Fibroblast of villous mesenchyme (primary cell): Measurements from ENCODE around the gene STXBP3. TPM values are rescaled to one million over a fixed set of nuclear protein-coding genes. Genes with fewer than 3 reads are reported as not detected.
"Not testable (repeated sequence)": the region's sequence is repeated elsewhere in the genome, so short reads cannot be mapped to it uniquely, and the experiment has no call there.

Experiments
- DNase-seq: peaks from one replicate; pipeline ENCODE4 v3.0.0-alpha.2; 2010; ENCODE audit warnings: low read depth
- H3K4me3 ChIP-seq: 2 replicates; pipeline ENCODE4 v1.5.1; 2011; ENCODE audit warnings: low read depth, mild to moderate bottlenecking, low read length
- CTCF ChIP-seq: IDR thresholded peaks from 2 replicates; pipeline ENCODE4 v1.5.1; 2012; ENCODE audit warnings: low read depth, mild to moderate bottlenecking, low read length; ENCODE audit not compliant: insufficient read depth
- total RNA-seq: library from RNA; depleted of rRNA; stranded (reverse); fragments of >200 nt; gene quantifications from 2 replicates; pipeline ENCODE4 v1.2.3, GENCODE V29; 2012

STXBP3 gene
- total RNA-seq, 1 donor = 79.5 TPM

GRCh38 chr1:108779455-108779854 is 33.0 kb downstream of the STXBP3 start:
- no peak for TF ChIP-seq CTCF
- no peak overlapping the region for H3K4me3 ChIP-seq
- DNase-seq = no peak

GRCh38 chr1:108780937-108781574 is 34.6 kb downstream of the STXBP3 start:
- no peak for TF ChIP-seq CTCF

GRCh38 chr1:108781575-108781944 is 35.1 kb downstream of the STXBP3 start:
- not testable (repeated sequence) for H3K4me3 ChIP-seq, DNase-seq

More at GRCh38 chr1:108780937-108781574, 34.6 kb downstream of the STXBP3 start:
- H3K4me3 ChIP-seq = no peak overlapping the region
- DNase-seq = no peak

GRCh38 chr1:108785264-108785663 is 38.8 kb downstream of the STXBP3 start:
- DNase-seq = no peak
- no peak for TF ChIP-seq CTCF

GRCh38 chr1:108785880-108786279 is 39.4 kb downstream of the STXBP3 start:
- no peak for TF ChIP-seq CTCF
- no peak for DNase-seq
- H3K4me3 ChIP-seq = no peak overlapping the region

More at GRCh38 chr1:108785264-108785663, 38.8 kb downstream of the STXBP3 start:
- H3K4me3 ChIP-seq = no peak overlapping the region

- no peak overlapping the region for H3K4me3 ChIP-seq
- DNase-seq = no peak
- no peak for TF ChIP-seq CTCF
Observed at GRCh38 chr1:108791790-108792189, 45.3 kb downstream of the STXBP3 start.

GRCh38 chr1:108792420-108792819 is 45.9 kb downstream of the STXBP3 start:
- no peak overlapping the region for H3K4me3 ChIP-seq
- TF ChIP-seq CTCF = no peak
- no peak for DNase-seq
